HG02938 (cell line): Measurements from ENCODE around the gene CAND1.
"Not testable (repeated sequence)": the region's sequence is repeated elsewhere in the genome, so short reads cannot be mapped to it uniquely, and the experiment has no call there.

Experiments used
- ATAC-seq: cut with Tn5 transposase; IDR thresholded peaks from one replicate; pipeline ENCODE4 v1.9.1; 2021; ENCODE audit warnings: mild to moderate bottlenecking, moderate library complexity; ENCODE audit not compliant: unreplicated experiment

The CAND1 gene

GRCh38 chr12:67339530-67339929 is 70.4 kb downstream of the CAND1 start:
- ATAC-seq, result no peak

- ATAC-seq, result not testable (repeated sequence)
Measured at GRCh38 chr12:67341086-67341485, 71.9 kb downstream of the CAND1 start.

GRCh38 chr12:67344979-67345710 is 76.0 kb downstream of the CAND1 start:
- no peak for ATAC-seq

GRCh38 chr12:67348683-67349082 is 79.5 kb downstream of the CAND1 start:
- no peak for ATAC-seq

- ATAC-seq, result no peak
Measured at GRCh38 chr12:67352682-67353081, 83.5 kb downstream of the CAND1 start.

GRCh38 chr12:67354322-67354721 is 85.2 kb downstream of the CAND1 start:
- ATAC-seq, result no peak

GRCh38 chr12:67354966-67355365 is 85.8 kb downstream of the CAND1 start:
- ATAC-seq, result no peak

- ATAC-seq, result no peak
Measured at GRCh38 chr12:67355428-67356379, 86.5 kb downstream of the CAND1 start.

GRCh38 chr12:67356380-67356774 is 87.2 kb downstream of the CAND1 start:
- ATAC-seq, result no peak

- ATAC-seq, result no peak
Measured at GRCh38 chr12:67357376-67358125, 88.4 kb downstream of the CAND1 start.

GRCh38 chr12:67358781-67359338 is 89.7 kb downstream of the CAND1 start:
- no peak for ATAC-seq

- no peak for ATAC-seq
Measured at GRCh38 chr12:67362526-67362925, 93.4 kb downstream of the CAND1 start.

- no peak for ATAC-seq
Measured at GRCh38 chr12:67364228-67364627, 95.1 kb downstream of the CAND1 start.

GRCh38 chr12:67365131-67365530 is 96.0 kb downstream of the CAND1 start:
- ATAC-seq, result no peak

GRCh38 chr12:67367843-67368242 is 98.7 kb downstream of the CAND1 start:
- ATAC-seq, result no peak
